Measurements from ENCODE around the gene STK24.

DNA sequence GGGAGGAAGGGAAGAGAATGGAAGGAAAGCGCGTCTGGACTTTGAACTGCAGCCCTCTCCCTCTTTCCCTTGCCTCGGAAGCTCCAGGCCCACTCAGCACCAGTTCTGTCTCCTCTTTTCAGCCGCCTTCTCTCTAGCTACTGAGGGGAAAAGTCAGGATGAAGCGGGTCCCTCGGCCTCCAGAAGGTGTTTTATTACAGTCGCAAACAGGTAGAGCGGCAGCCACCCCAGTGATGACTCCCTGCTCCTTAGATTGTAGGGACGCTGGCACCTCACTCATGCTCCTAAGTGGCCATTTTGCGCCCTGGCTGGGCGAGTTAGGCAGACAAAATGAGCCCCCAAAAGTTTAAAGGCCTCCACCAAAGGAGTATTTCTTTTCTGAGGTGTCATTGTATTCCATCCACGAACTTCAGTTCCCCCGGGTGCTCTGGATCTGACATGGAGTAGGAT, 954 bp upstream of the STK24 start:
- TF ChIP-seq, protein P1, sequence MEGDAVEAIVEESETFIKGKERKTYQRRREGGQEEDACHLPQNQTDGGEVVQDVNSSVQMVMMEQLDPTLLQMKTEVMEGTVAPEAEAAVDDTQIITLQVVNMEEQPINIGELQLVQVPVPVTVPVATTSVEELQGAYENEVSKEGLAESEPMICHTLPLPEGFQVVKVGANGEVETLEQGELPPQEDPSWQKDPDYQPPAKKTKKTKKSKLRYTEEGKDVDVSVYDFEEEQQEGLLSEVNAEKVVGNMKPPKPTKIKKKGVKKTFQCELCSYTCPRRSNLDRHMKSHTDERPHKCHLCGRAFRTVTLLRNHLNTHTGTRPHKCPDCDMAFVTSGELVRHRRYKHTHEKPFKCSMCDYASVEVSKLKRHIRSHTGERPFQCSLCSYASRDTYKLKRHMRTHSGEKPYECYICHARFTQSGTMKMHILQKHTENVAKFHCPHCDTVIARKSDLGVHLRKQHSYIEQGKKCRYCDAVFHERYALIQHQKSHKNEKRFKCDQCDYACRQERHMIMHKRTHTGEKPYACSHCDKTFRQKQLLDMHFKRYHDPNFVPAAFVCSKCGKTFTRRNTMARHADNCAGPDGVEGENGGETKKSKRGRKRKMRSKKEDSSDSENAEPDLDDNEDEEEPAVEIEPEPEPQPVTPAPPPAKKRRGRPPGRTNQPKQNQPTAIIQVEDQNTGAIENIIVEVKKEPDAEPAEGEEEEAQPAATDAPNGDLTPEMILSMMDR (conservative IDR thresholded peaks at IDR 0.05; ENCODE audit: low read length) = no peak
- no peak for TF ChIP-seq EZH2phosphoT487 (IDR thresholded peaks at IDR 0.05; ENCODE audit: borderline replicate concordance, low read depth, low read length)

Measured in OCI-LY7 (cell line).